Prostate gland (tissue), 2 donors: ENCODE results near the gene CD276. TPM values are rescaled to one million over a fixed set of nuclear protein-coding genes. Genes with fewer than 3 reads are reported as not detected.

Source experiments
- DNase-seq: peaks from one replicate; pipeline ENCODE4 v3.0.0-alpha.2; 2019; ENCODE audit warnings: low spot score
- H3K27ac ChIP-seq, 2 donors: fragments of 200-600 bp; sonication (generic); 2 replicates each; pipeline ENCODE4 v1.5.1; 2017 to 2019
- H3K27me3 ChIP-seq: fragments of 200-600 bp; sonication (generic); replicated peaks from 2 replicates; pipeline ENCODE4 v1.5.1; 2019; ENCODE audit not compliant: insufficient read depth
- H3K36me3 ChIP-seq, 2 donors: fragments of 200-600 bp; sonication (generic); 1 replicate in 1 of 2; 2 replicates in 1 of 2; pipeline versions ENCODE4 v1.5.1 to v1.8.1; 2017 to 2019
- H3K4me1 ChIP-seq: fragments of 200-600 bp; sonication (generic); replicated peaks from 2 replicates; pipeline ENCODE4 v1.5.1; 2019
- H3K4me3 ChIP-seq, 2 donors: fragments of 200-600 bp; sonication (generic); 2 replicates each; pipeline ENCODE4 v1.5.1; 2017 to 2019
- H3K9me3 ChIP-seq: fragments of 200-600 bp; sonication (generic); 2 replicates; pipeline ENCODE4 v1.5.1; 2017
- CTCF ChIP-seq, 4 experiments: fragments of 200-600 bp in 2 of 4; fragments of 450-650 bp in 2 of 4; sonication (generic) in 2 of 4; IDR thresholded peaks; 1 replicate in 3 of 4; 2 replicates in 1 of 4; pipeline ENCODE4 v1.5.1; 2016 to 2019; ENCODE audit warnings: antibody characterized with exemption in 4 of 4, mild to moderate bottlenecking in 2 of 4, moderate library complexity in 2 of 4
- POLR2A ChIP-seq: fragments of 450-650 bp; IDR thresholded peaks from one replicate; pipeline ENCODE4 v1.6.1; 2016; ENCODE audit warnings: antibody characterized with exemption, mild to moderate bottlenecking
- POLR2AphosphoS5 ChIP-seq: sonication (generic); formaldehyde crosslinking; IDR thresholded peaks from one replicate; pipeline ENCODE4 v1.6.1; 2017; ENCODE audit warnings: antibody characterized with exemption
- WGBS: methylation state at CpG from one replicate; pipeline ENCODE4 v1.1.5; 2018; 5-methylcytosine and 5-hydroxymethylcytosine counted together
- intact Hi-C: fragments of 100-400 bp; cut with DNase I; formaldehyde crosslinking; loops from one replicate; pipeline ENCODE4 v1.14.2; 2022
- total RNA-seq, 2 donors: library from RNA; depleted of rRNA; stranded (reverse); fragments of >200 nt; gene quantifications; one replicate each; pipeline ENCODE4 v1.1.0, GENCODE V29; 2016

The CD276 gene
- total RNA-seq, 2 donors from 2014 or later: 75.0 to 91.3 TPM

GRCh38 chr15:73751899-73752805 is 68.0 kb downstream of the CD276 start:
- DNase-seq: no peak
- TF ChIP-seq POLR2AphosphoS5 (no peak), CTCF (IDR thresholded peaks at IDR 0.05) (no peak)
- H3K27ac ChIP-seq: peak overlapping the region; percentile 17 to 69
- H3K4me1 ChIP-seq: no peaks in the 10 kb centered on the region
- H3K4me3 ChIP-seq: peak overlapping the region; percentile 52 to 59
- H3K27me3 ChIP-seq: no peaks in the 10 kb centered on the region
- 1% methylated on average over 57 of the region's 79 CpGs for WGBS
- H3K36me3 ChIP-seq: no peaks in the 10 kb centered on the region
- H3K9me3 ChIP-seq: no peaks in the 10 kb centered on the region
- intact Hi-C loops: no loop called here

GRCh38 chr15:73752806-73753193 is 68.6 kb downstream of the CD276 start:
- under 1% methylated on average over 41 of the region's 56 CpGs for WGBS
- Histone ChIP-seq H3K4me3 (peak overlapping the region; percentile 52 to 59), H3K9me3 (no peaks in the 10 kb centered on the region), H3K27ac (peak overlapping the region; percentile 17 to 69), H3K4me1 (no peaks in the 10 kb centered on the region), H3K27me3 (no peaks in the 10 kb centered on the region), H3K36me3 (no peaks in the 10 kb centered on the region)
- intact Hi-C loops: no loop called here
- TF ChIP-seq POLR2A (no peak), POLR2AphosphoS5 (no peak), CTCF (IDR thresholded peaks at IDR 0.05) (no peak)
- DNase-seq: no peak

- peak; percentile 32 for DNase-seq
- 20% methylated on average over 26 of the region's 44 CpGs for WGBS
- Histone ChIP-seq H3K4me3 (peak within 1 kb of the TSS; percentile 52 to 59), H3K27me3 (no peaks in the 10 kb centered on the region), H3K4me1 (no peaks in the 10 kb centered on the region), H3K27ac (peak within 1 kb of the TSS; percentile 17 to 69), H3K9me3 (no peaks in the 10 kb centered on the region), H3K36me3 (no peaks in the 10 kb centered on the region)
- no peak for TF ChIP-seq POLR2AphosphoS5
- TF ChIP-seq POLR2A: no peak
- no peak for TF ChIP-seq CTCF (IDR thresholded peaks at IDR 0.05)
- intact Hi-C loops: no loop called here
Observed at GRCh38 chr15:73753250-73754130, 69.3 kb downstream of the CD276 start, which contains the start of gene INSYN1. Gene INSYN1 (minus strand): TSS chr15:73753351. CDS start chr15:73751130, 2,221 bp downstream.

GRCh38 chr15:73754461-73754860 is 70.3 kb downstream of the CD276 start:
- Histone ChIP-seq H3K27ac (no peak overlapping the region), H3K4me1 (no peaks in the 10 kb centered on the region), H3K9me3 (no peaks in the 10 kb centered on the region), H3K36me3 (no peaks in the 10 kb centered on the region), H3K27me3 (no peaks in the 10 kb centered on the region), H3K4me3 (no peak overlapping the region)
- DNase-seq: no peak
- intact Hi-C loops: no loop called here
- WGBS: 57% methylated on average over 8 of the region's 8 CpGs
- TF ChIP-seq CTCF (IDR thresholded peaks at IDR 0.05) (no peak), POLR2AphosphoS5 (no peak), POLR2A (no peak)
